Measurements from ENCODE around the gene ZNF775. TPM values are rescaled to one million over a fixed set of nuclear protein-coding genes. Genes with fewer than 3 reads are reported as not detected.

Gene ZNF775
- polyA plus RNA-seq, 4 donors, result 1.1 to 6.5 (median 2.5) TPM

DNA sequence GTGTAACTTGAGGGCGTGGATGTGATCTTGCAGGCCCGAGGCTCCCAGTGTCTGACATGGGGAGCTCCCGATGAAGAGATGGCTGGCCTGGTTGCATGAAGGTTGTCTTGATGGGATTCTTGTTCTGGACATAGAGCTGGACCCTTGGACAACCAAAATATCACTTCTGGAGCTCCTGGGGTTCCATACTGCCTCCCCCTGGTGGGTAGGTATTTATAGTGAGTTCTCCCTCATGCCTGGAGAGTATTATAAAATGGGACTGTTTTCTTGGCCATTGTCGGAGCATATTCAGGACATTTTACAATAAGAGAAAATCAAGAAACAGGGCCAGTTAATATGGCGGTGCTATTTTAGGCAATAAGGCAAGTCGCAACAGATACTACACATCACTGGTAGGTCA is 38.7 kb downstream of the ZNF775 start:
- FAIRE-seq (no peak), DNase-seq (no peak)
- 92 to 93% (median 93%) methylated on average over 6 of the region's 6 CpGs for WGBS, 3 donors
- peaks cover 0 to 8% (median 0%) of the 10 kb centered on the region in 3 donors for H3K36me3 ChIP-seq (ENCODE audit: control insufficient read depth in 3 of 3, insufficient read depth in 2 of 3, low read depth in 1 of 3, low read length in 3 of 3)
- no peaks in the 10 kb centered on the region for H3K27me3 ChIP-seq (ENCODE audit: control insufficient read depth in 3 of 3, insufficient read depth in 3 of 3, low read length in 3 of 3)
- H3K4me3 ChIP-seq (ENCODE audit: low read depth in 1 of 3, low read length in 3 of 3), result no peak overlapping the region
- no peaks in the 10 kb centered on the region for H3K9me3 ChIP-seq (ENCODE audit: control insufficient read depth in 2 of 2, insufficient read depth in 1 of 2, low read depth in 1 of 2, low read length in 1 of 2)
- H3K27ac ChIP-seq (ENCODE audit: low read depth in 1 of 3, low read length in 2 of 3), result no peak overlapping the region
- H3K4me1 ChIP-seq (ENCODE audit: control insufficient read depth in 3 of 3, insufficient read depth in 2 of 3, low read depth in 1 of 3, low read length in 2 of 3), result no peaks in the 10 kb centered on the region

DNA sequence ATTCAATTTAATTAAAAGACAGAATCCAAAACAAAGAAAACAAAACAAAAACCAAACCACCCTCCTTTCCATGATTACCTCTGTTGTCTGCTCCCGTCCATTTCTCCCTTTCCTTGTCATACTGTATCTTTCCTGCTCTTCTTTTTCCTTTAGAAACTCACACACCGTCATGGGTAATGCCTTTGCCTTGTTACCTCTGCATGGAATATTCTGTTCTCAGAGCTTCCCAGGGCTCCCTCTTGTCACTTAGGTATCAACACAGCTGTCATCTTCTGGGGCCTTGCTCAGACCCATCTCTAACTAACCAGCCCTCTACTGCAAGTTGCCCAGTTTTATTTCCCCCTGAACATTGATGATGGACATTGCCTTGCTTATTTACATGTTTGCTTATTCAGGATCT is 41.1 kb downstream of the ZNF775 start:
- H3K27ac ChIP-seq (ENCODE audit: low read depth in 1 of 3, low read length in 2 of 3), result no peak overlapping the region
- 61 to 77% (median 75%) methylated on average over 2 of the region's 2 CpGs for WGBS, 3 donors
- H3K4me1 ChIP-seq (ENCODE audit: control insufficient read depth in 3 of 3, insufficient read depth in 2 of 3, low read depth in 1 of 3, low read length in 2 of 3), result no peaks in the 10 kb centered on the region
- no peaks in the 10 kb centered on the region for H3K36me3 ChIP-seq (ENCODE audit: control insufficient read depth in 3 of 3, insufficient read depth in 2 of 3, low read depth in 1 of 3, low read length in 3 of 3)
- no peak overlapping the region for H3K4me3 ChIP-seq (ENCODE audit: low read depth in 1 of 3, low read length in 3 of 3)
- H3K27me3 ChIP-seq (ENCODE audit: control insufficient read depth in 3 of 3, insufficient read depth in 3 of 3, low read length in 3 of 3), result no peaks in the 10 kb centered on the region
- no peak for FAIRE-seq
- no peaks in the 10 kb centered on the region for H3K9me3 ChIP-seq (ENCODE audit: control insufficient read depth in 2 of 2, insufficient read depth in 1 of 2, low read depth in 1 of 2, low read length in 1 of 2)
- no peak for DNase-seq

DNA sequence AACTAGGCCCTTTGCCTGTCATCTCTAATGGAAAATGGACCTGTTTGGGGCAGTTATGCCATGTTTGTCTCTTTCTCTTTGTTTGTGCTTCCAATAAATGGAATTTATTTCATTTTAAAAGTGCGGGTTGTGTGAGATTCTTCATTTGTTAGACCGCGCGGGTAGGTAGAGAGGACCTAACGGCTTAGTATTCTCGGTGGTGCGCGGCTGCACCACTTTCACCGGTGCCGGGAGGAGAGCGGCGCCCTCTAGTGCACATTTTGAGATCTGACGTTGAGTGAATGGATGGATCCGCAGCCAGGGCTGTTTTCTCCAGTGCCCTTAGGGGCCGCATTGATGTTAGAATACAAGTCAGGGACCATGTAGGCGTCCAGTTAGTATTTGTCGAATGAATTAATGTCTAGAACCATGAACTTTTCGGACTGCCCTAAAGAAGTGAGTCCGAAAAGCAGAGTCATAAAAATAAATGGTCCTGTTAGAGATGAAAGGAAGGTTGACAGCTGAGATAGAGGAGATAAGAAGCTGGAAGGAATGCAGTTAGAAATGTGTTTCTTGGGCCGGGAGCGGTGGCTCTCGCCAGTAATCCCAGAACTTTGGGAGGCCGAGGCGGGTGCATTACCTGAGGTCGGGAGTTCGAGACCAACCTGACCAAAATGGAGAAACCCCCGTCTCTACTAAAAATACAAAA is 42.0 kb downstream of the ZNF775 start:
- Histone ChIP-seq H3K36me3 (ENCODE audit: control insufficient read depth in 3 of 3, insufficient read depth in 2 of 3, low read depth in 1 of 3, low read length in 3 of 3) (no peaks in the 10 kb centered on the region), H3K27ac (ENCODE audit: low read depth in 1 of 3, low read length in 2 of 3) (no peak overlapping the region), H3K27me3 (ENCODE audit: control insufficient read depth in 3 of 3, insufficient read depth in 3 of 3, low read length in 3 of 3) (no peaks in the 10 kb centered on the region), H3K4me3 (ENCODE audit: low read depth in 1 of 3, low read length in 3 of 3) (no peak overlapping the region), H3K9me3 (ENCODE audit: control insufficient read depth in 2 of 2, insufficient read depth in 1 of 2, low read depth in 1 of 2, low read length in 1 of 2) (no peaks in the 10 kb centered on the region), H3K4me1 (ENCODE audit: control insufficient read depth in 3 of 3, insufficient read depth in 2 of 3, low read depth in 1 of 3, low read length in 2 of 3) (no peaks in the 10 kb centered on the region)
- FAIRE-seq (no peak), DNase-seq (peak; percentile 81 to 89)
- 15 to 18% (median 17%) methylated on average over 27 of the region's 27 CpGs for WGBS, 3 donors

DNA sequence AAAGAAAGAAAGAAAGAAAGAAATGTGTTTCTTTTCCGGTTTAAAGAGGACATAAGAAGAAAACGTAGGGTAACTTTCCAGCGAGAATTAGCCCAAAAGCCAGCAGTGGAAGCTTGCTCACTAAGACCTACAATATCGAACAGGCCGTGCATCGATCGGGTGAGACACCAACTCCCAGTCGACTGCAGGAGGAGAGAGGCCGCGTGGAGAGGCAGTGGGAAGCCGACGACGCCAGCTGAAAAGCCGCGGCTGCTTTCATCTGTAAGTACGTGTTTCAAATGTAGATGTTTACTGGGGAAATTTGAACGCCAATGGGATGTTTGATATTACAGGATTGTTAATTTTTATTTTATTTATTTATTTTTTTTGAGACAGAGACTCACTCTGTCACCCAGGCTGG is 42.7 kb downstream of the ZNF775 start:
- no peaks in the 10 kb centered on the region for H3K4me1 ChIP-seq (ENCODE audit: control insufficient read depth in 3 of 3, insufficient read depth in 2 of 3, low read depth in 1 of 3, low read length in 2 of 3)
- no peaks in the 10 kb centered on the region for H3K36me3 ChIP-seq (ENCODE audit: control insufficient read depth in 3 of 3, insufficient read depth in 2 of 3, low read depth in 1 of 3, low read length in 3 of 3)
- H3K27me3 ChIP-seq (ENCODE audit: control insufficient read depth in 3 of 3, insufficient read depth in 3 of 3, low read length in 3 of 3), result no peaks in the 10 kb centered on the region
- no peaks in the 10 kb centered on the region for H3K9me3 ChIP-seq (ENCODE audit: control insufficient read depth in 2 of 2, insufficient read depth in 1 of 2, low read depth in 1 of 2, low read length in 1 of 2)
- H3K27ac ChIP-seq (ENCODE audit: low read depth in 1 of 3, low read length in 2 of 3), result no peak overlapping the region
- no peak overlapping the region for H3K4me3 ChIP-seq (ENCODE audit: low read depth in 1 of 3, low read length in 3 of 3)
- no peak for FAIRE-seq
- WGBS, 3 donors, result 82 to 83% (median 82%) methylated on average over 17 of the region's 17 CpGs
- DNase-seq, result no peak

DNA sequence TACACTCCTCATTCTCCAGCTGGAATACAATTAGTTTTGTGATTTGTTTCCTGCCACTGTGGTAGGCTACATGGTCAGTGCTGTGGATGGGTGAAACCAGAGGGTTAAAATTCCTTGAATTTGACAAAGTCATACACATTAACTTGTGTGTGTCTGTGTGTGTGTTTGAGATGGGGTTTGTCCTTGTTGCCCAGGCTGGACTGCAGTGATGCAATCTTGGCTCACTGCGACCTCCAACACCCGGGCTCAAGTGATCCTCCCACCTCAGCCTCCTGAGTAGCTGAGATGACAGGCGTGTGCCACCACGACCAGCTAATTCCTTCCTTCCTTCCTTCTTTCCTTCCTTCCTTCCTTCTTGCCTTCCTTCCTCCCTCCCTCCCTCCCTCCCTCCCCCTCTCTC is 46.5 kb downstream of the ZNF775 start:
- H3K4me1 ChIP-seq (ENCODE audit: control insufficient read depth in 3 of 3, insufficient read depth in 2 of 3, low read depth in 1 of 3, low read length in 2 of 3), result no peaks in the 10 kb centered on the region
- no peak overlapping the region for H3K4me3 ChIP-seq (ENCODE audit: low read depth in 1 of 3, low read length in 3 of 3)
- H3K27me3 ChIP-seq (ENCODE audit: control insufficient read depth in 3 of 3, insufficient read depth in 3 of 3, low read length in 3 of 3), result no peaks in the 10 kb centered on the region
- H3K27ac ChIP-seq (ENCODE audit: low read depth in 1 of 3, low read length in 2 of 3), result no peak overlapping the region
- WGBS, 3 donors, result 59 to 65% (median 62%) methylated on average over 4 of the region's 4 CpGs
- DNase-seq (no peak), FAIRE-seq (no peak)
- H3K36me3 ChIP-seq (ENCODE audit: control insufficient read depth in 3 of 3, insufficient read depth in 2 of 3, low read depth in 1 of 3, low read length in 3 of 3), result no peaks in the 10 kb centered on the region
- no peaks in the 10 kb centered on the region for H3K9me3 ChIP-seq (ENCODE audit: control insufficient read depth in 2 of 2, insufficient read depth in 1 of 2, low read depth in 1 of 2, low read length in 1 of 2)

DNA sequence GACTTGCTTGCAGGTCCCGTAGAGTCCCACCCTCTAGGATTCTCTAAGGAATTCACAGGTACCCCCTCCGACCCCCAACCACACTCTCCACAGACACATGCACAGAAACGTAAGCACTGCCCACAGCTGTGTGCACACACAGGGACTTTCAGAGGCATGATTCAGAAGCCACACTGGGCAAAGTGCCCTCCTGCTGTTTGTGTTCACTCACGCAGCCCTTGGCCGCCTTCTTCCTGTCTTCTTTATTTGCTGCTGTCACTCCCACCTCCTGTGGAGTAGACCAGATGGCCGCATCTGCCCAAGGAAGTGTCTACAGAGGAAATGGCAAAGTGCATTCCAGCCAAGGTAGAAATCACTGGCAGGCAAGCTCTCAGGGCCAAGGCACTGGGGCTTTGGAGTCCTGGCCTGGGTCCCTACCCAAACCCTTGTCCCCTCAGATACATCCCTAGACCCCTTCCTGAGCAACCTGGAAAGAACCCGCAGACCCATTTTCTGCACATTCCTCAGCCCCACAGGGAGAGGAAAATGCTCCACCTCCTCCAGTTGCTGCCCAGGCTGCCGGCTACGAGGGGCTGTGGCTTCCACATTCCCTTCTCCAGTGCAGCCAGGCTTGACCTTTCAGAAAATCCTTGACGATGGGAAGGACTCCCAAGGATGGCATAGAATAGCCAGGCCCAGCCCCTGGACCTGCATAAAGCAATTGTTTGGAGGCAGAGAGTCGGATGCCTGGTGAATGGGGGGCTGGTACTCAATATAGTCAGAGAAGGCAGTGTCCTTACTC is 49.7 kb downstream of the ZNF775 start:
- no peaks in the 10 kb centered on the region for H3K9me3 ChIP-seq (ENCODE audit: control insufficient read depth in 2 of 2, insufficient read depth in 1 of 2, low read depth in 1 of 2, low read length in 1 of 2)
- peaks cover 0 to 3% (median 0%) of the 10 kb centered on the region in 3 donors for H3K27me3 ChIP-seq (ENCODE audit: control insufficient read depth in 3 of 3, insufficient read depth in 3 of 3, low read length in 3 of 3)
- H3K4me1 ChIP-seq (ENCODE audit: control insufficient read depth in 3 of 3, insufficient read depth in 2 of 3, low read depth in 1 of 3, low read length in 2 of 3), result no peaks in the 10 kb centered on the region
- H3K27ac ChIP-seq (ENCODE audit: low read depth in 1 of 3, low read length in 2 of 3), result no peak overlapping the region
- WGBS, 3 donors, result 43 to 54% (median 51%) methylated on average over 10 to 11 of the region's 11 CpGs
- H3K4me3 ChIP-seq (ENCODE audit: low read depth in 1 of 3, low read length in 3 of 3), result no peak overlapping the region
- no peaks in the 10 kb centered on the region for H3K36me3 ChIP-seq (ENCODE audit: control insufficient read depth in 3 of 3, insufficient read depth in 2 of 3, low read depth in 1 of 3, low read length in 3 of 3)
- FAIRE-seq, result no peak
- DNase-seq, result peak in 1 of 2 donors; percentile 20

DNA sequence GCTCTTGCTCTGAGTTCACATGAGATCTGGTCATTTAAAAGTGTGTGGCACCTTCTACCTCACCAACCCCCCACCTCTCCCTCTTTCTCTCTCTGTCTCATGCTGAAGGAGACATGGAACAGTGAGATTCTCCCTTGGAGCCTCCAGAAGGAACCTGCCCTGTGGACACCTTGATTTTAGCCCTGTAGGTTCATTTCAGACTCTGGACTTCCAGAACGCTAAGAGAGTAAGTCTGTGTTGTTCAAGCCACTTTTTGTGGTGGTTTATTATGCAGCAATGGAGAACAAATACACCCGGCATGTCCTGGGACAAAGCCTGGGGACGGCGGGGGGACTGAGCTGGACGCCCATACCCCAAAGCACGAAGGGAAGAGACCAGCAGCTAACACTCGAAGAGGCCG is 50.6 kb downstream of the ZNF775 start:
- DNase-seq (no peak), FAIRE-seq (no peak)
- WGBS, 3 donors, result 76 to 81% (median 79%) methylated on average over 8 of the region's 8 CpGs

DNA sequence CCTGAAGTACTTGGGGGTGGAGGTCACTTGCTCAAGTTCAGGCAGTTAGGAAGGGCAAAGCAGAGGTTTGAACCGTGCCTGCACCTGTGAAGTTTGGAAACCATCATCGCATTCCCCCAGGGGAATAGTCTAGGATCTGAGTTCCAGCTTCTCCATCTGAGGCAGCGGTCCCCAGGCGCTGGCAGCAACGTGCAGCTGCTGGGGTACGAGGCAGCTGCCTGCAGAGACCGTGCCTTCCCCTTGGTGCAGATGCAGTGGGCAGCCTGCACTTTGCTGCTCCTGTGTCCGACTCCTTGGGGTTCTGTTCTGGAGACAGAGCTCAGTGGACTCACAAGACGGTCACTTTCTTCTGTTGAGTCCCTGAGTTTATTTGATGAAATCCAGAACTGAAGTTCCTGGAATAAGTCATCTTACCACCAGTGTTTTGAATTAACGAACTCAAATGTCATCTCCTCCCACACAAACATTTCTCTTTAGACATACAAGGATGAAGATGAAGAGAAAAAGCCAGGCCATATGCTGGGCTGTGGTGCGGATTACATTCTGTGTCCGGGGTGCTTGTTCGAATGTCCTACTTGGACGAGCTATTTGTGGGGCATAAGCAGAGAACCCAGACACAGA is 51.4 kb downstream of the ZNF775 start:
- H3K27ac ChIP-seq (ENCODE audit: low read depth in 1 of 3, low read length in 2 of 3), result no peak overlapping the region
- no peaks in the 10 kb centered on the region for H3K4me1 ChIP-seq (ENCODE audit: control insufficient read depth in 3 of 3, insufficient read depth in 2 of 3, low read depth in 1 of 3, low read length in 2 of 3)
- 83 to 88% (median 85%) methylated on average over 14 of the region's 14 CpGs for WGBS, 3 donors
- H3K36me3 ChIP-seq (ENCODE audit: control insufficient read depth in 3 of 3, insufficient read depth in 2 of 3, low read depth in 1 of 3, low read length in 3 of 3), result no peaks in the 10 kb centered on the region
- no peak overlapping the region for H3K4me3 ChIP-seq (ENCODE audit: low read depth in 1 of 3, low read length in 3 of 3)
- DNase-seq, result no peak
- FAIRE-seq, result no peak
- peaks cover 0 to 3% (median 0%) of the 10 kb centered on the region in 3 donors for H3K27me3 ChIP-seq (ENCODE audit: control insufficient read depth in 3 of 3, insufficient read depth in 3 of 3, low read length in 3 of 3)
- no peaks in the 10 kb centered on the region for H3K9me3 ChIP-seq (ENCODE audit: control insufficient read depth in 2 of 2, insufficient read depth in 1 of 2, low read depth in 1 of 2, low read length in 1 of 2)

More for the DNA sequence above, 50.6 kb downstream of the ZNF775 start:
- H3K27ac ChIP-seq (ENCODE audit: low read depth in 1 of 3, low read length in 2 of 3), result no peak overlapping the region
- no peaks in the 10 kb centered on the region for H3K36me3 ChIP-seq (ENCODE audit: control insufficient read depth in 3 of 3, insufficient read depth in 2 of 3, low read depth in 1 of 3, low read length in 3 of 3)
- H3K27me3 ChIP-seq (ENCODE audit: control insufficient read depth in 3 of 3, insufficient read depth in 3 of 3, low read length in 3 of 3), result peaks cover 0 to 3% (median 0%) of the 10 kb centered on the region in 3 donors
- no peaks in the 10 kb centered on the region for H3K4me1 ChIP-seq (ENCODE audit: control insufficient read depth in 3 of 3, insufficient read depth in 2 of 3, low read depth in 1 of 3, low read length in 2 of 3)
- H3K9me3 ChIP-seq (ENCODE audit: control insufficient read depth in 2 of 2, insufficient read depth in 1 of 2, low read depth in 1 of 2, low read length in 1 of 2), result no peaks in the 10 kb centered on the region
- no peak overlapping the region for H3K4me3 ChIP-seq (ENCODE audit: low read depth in 1 of 3, low read length in 3 of 3)
